GM12878 (cell line): ENCODE measurements around the gene GNAL. TPM values are rescaled to one million over a fixed set of nuclear protein-coding genes. Genes with fewer than 3 reads are reported as not detected.

Experiments used
- ATAC-seq: fragments of 200-7000 bp; cut with Tn5 transposase; 3 replicates; pipeline ENCODE4 v1.9.1; 2020; ENCODE audit warnings: mild to moderate bottlenecking, moderate library complexity
- BruUV-seq: library from RNA; stranded (reverse); fragments of 400-500 nt; replicated peaks from 2 replicates; lab custom pipeline; 2021; lab: Mats Ljungman, UMichigan
- CTCF ChIA-PET: fragments of 300-600 bp; sonication (Branson Sonifier 250); formaldehyde crosslinking; extraction: SDS; loops from one replicate; lab custom pipeline; 2021; ENCODE audit warnings: inconsistent platforms; lab: Yijun Ruan, JAX
- POLR2A ChIA-PET: fragments of 350-600 bp; formaldehyde crosslinking; extraction: SDS; loops from one replicate; lab custom pipeline; 2021; ENCODE audit warnings: inconsistent platforms; lab: Charles Lee
- RAD21 ChIA-PET: fragments of 300-600 bp; sonication (Branson Sonifier 250); formaldehyde crosslinking; loops from one replicate; lab custom pipeline; 2023; ENCODE audit warnings: antibody characterized with exemption; ENCODE audit not compliant: unreplicated experiment; lab: Charles Lee
- SMC1A ChIA-PET: fragments of 300-600 bp; sonication (Branson Sonifier 250); formaldehyde crosslinking; loops from one replicate; lab custom pipeline; 2023; ENCODE audit not compliant: unreplicated experiment, uncharacterized antibody; lab: Charles Lee
- DNase-seq: peaks from one replicate; pipeline ENCODE4 v3.0.0-alpha.2; 2011; ENCODE audit warnings: low read depth, low spot score
- FAIRE-seq: peaks from 3 replicates; lab custom pipeline; 2011; peaks lifted over from hg19 to GRCh38; lab: Jason Lieb, UNC
- H2AFZ ChIP-seq: 2 replicates; pipeline ENCODE4 v1.6.0; 2011; ENCODE audit warnings: low read depth, low read length, control low read depth; ENCODE audit not compliant: control insufficient read depth
- H3K27ac ChIP-seq: 2 replicates; pipeline ENCODE4 v1.5.1; 2011; ENCODE audit warnings: control low read depth; ENCODE audit not compliant: control insufficient read depth, insufficient read depth
- H3K27me3 ChIP-seq, 2 experiments: replicated peaks in 1 of 2; 2 replicates each; pipeline versions ENCODE4 v1.6.0 to v1.6.1; 2011; ENCODE audit warnings: low read length in 1 of 2; ENCODE audit not compliant: control insufficient read depth in 2 of 2, insufficient read depth in 2 of 2
- H3K36me3 ChIP-seq, 2 experiments: 2 replicates each; pipeline ENCODE4 v1.5.1; 2011; ENCODE audit warnings: low read length in 1 of 2; ENCODE audit not compliant: control insufficient read depth in 2 of 2, insufficient read depth in 2 of 2
- H3K4me1 ChIP-seq: 2 replicates; pipeline ENCODE4 v1.6.1; 2011; ENCODE audit warnings: mild to moderate bottlenecking, low read length, moderate library complexity, mixed read lengths; ENCODE audit not compliant: control insufficient read depth, insufficient read depth
- H3K4me2 ChIP-seq: 2 replicates; pipeline ENCODE4 v1.6.0; 2011; ENCODE audit warnings: control low read depth; ENCODE audit not compliant: control insufficient read depth, insufficient read depth
- H3K4me3 ChIP-seq: fragments of 200-600 bp; sonication (generic); 2 replicates; pipeline ENCODE4 v1.5.1; 2016
- H3K79me2 ChIP-seq: 2 replicates; pipeline ENCODE4 v1.6.0; 2011; ENCODE audit warnings: low read length; ENCODE audit not compliant: control insufficient read depth, insufficient read depth
- H3K9ac ChIP-seq: 2 replicates; pipeline ENCODE4 v1.8.0; 2011; ENCODE audit warnings: low read length, control low read depth, mixed read lengths; ENCODE audit not compliant: control insufficient read depth, insufficient read depth
- H3K9me3 ChIP-seq: replicated peaks from 3 replicates; pipeline ENCODE4 v1.5.1; 2011; ENCODE audit warnings: mild to moderate bottlenecking, low read length; ENCODE audit not compliant: control insufficient read depth, insufficient read depth
- H4K20me1 ChIP-seq: 2 replicates; pipeline ENCODE4 v1.6.0; 2011; ENCODE audit not compliant: control insufficient read depth, insufficient read depth
- CBFB ChIP-seq: IDR thresholded peaks from 2 replicates; pipeline ENCODE4 v1.6.1; 2016; ENCODE audit warnings: antibody characterized with exemption, low read depth
- E2F4 ChIP-seq: IDR thresholded peaks from 2 replicates; pipeline ENCODE4 v1.6.1; 2012; ENCODE audit warnings: low read depth, low read length, improper control_type of control experiment
- EP300 ChIP-seq, 2 experiments: fragments of 150-350 bp in 1 of 2; IDR thresholded peaks; 2 replicates each; pipeline ENCODE4 v1.6.1; 2011 to 2012; ENCODE audit warnings: low read depth in 2 of 2, low read length in 2 of 2, borderline replicate concordance in 1 of 2, improper control_type of control experiment in 1 of 2, inconsistent platforms in 1 of 2; ENCODE audit not compliant: control insufficient read depth in 1 of 2
- IKZF1 ChIP-seq: fragments of 450-650 bp; conservative IDR thresholded peaks from 2 replicates; pipeline ENCODE4 v1.6.1; 2017; ENCODE audit warnings: antibody characterized with exemption, mild to moderate bottlenecking
- NFYA ChIP-seq: IDR thresholded peaks from 2 replicates; pipeline ENCODE4 v1.6.1; 2011; ENCODE audit warnings: low read depth, mild to moderate bottlenecking, low read length, improper control_type of control experiment, borderline replicate concordance
- NR2C1 ChIP-seq: fragments of 450-650 bp; IDR thresholded peaks from 2 replicates; pipeline ENCODE4 v1.6.1; 2017; ENCODE audit warnings: antibody characterized with exemption, mild to moderate bottlenecking, moderate library complexity
- PAX8 ChIP-seq: fragments of 450-650 bp; IDR thresholded peaks from 2 replicates; pipeline ENCODE4 v1.6.1; 2017; ENCODE audit warnings: mild to moderate bottlenecking, moderate library complexity
- SMAD5 ChIP-seq: IDR thresholded peaks from 2 replicates; pipeline ENCODE4 v1.6.1; 2016; ENCODE audit warnings: antibody characterized with exemption, low read depth
- SREBF2 ChIP-seq: IDR thresholded peaks from 2 replicates; pipeline ENCODE4 v1.6.1; 2012; ENCODE audit warnings: mild to moderate bottlenecking, low read length
- SUPT20H ChIP-seq: IDR thresholded peaks from 2 replicates; pipeline ENCODE4 v1.6.1; 2011; ENCODE audit warnings: low read depth, mild to moderate bottlenecking, low read length, moderate library complexity, borderline replicate concordance; ENCODE audit not compliant: control insufficient read depth
- TCF12 ChIP-seq: IDR thresholded peaks from 2 replicates; pipeline ENCODE4 v1.6.1; 2011; ENCODE audit warnings: low read depth, mild to moderate bottlenecking, low read length
- WGBS: methylation state at CpG from one replicate; pipeline ENCODE4 v1.1.6; 2016; ENCODE audit warnings: low lambda C conversion rate; ENCODE audit not compliant: insufficient replicate concordance, insufficient coverage; ENCODE audit errors: missing lambda C conversion rate; 5-methylcytosine and 5-hydroxymethylcytosine counted together
- in situ Hi-C: fragments of 300-500 bp; cut with MboI; formaldehyde crosslinking; loops from 9 replicates; pipeline ENCODE4 v1.14.3; 2018; ENCODE audit warnings: mixed read lengths
- intact Hi-C: fragments of 100-400 bp; cut with micrococcal nuclease; formaldehyde crosslinking; loops from one replicate; pipeline ENCODE4 v1.14.2; 2022; ENCODE audit not compliant: unreplicated experiment
- polyA plus RNA-seq, 11 experiments: library from polyadenylated mRNA; depleted of rRNA in 4 of 11; unstranded in 6 of 11; stranded (reverse) in 5 of 11; fragments of >200 nt; fragmentation: Nextera tagmentation in 4 of 11; fragmentation: Illumina TruSeq in 1 of 11; extraction: Ambion mirVana in 4 of 11; extraction: Trizol in 1 of 11; gene quantifications; 1 replicate in 1 of 11; 2 replicates in 10 of 11; pipeline versions ENCODE4 v1.2.1 to v1.2.3, GENCODE V29; 2011 to 2016; ENCODE audit warnings: inconsistent platforms in 2 of 11, missing spikeins in 2 of 11, low read depth in 1 of 11
- total RNA-seq, 4 experiments: library from RNA; depleted of rRNA in 3 of 4; stranded (reverse); fragments of >200 nt in 3 of 4; fragmentation: Illumina TruSeq in 1 of 4; extraction: Trizol in 1 of 4; gene quantifications; 2 replicates each; pipeline versions ENCODE4 v1.2.1 to v1.2.3, GENCODE V29; 2013 to 2021

GNAL gene
- total and polyA plus RNA-seq, 10 of the 15 experiments (the other 5 are each of a cell fraction or from before 2014, with no cell fraction given), result 0.02 to 0.39 (median 0.05) TPM; not detected in 5

DNA sequence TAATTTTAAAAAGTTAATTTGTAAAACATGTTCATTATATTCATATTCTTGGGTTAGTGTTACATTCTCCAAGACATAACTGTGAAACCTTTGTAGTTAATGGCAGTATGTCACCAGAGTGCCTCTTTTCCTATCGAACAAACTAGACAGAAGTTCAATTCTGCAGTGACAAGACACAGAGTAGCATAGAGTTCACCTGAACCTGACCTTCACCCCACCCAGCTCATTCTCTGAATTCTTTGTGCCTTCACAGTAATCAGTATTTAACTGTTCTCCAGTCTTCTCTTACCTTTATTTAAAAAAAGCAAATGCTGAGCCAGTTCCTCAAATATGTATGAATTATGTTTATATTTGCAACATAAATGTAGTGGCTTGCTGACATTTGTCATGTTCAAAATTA lies 109.2 kb downstream of the GNAL start:
- in situ Hi-C loops, result no loop called here
- SMC1A ChIA-PET, result no interaction called here
- Histone ChIP-seq H4K20me1 (no peaks in the 10 kb centered on the region), H3K27me3 (no peaks in the 10 kb centered on the region; a peak in 1 of 4 replicates), H3K36me3 (no peaks in the 10 kb centered on the region), H3K4me3 (no peak overlapping the region), H3K9ac (no peak overlapping the region), H3K79me2 (no peaks in the 10 kb centered on the region), H2AFZ (no peak overlapping the region), H3K27ac (no peak overlapping the region), H3K4me2 (no peak overlapping the region), H3K4me1 (no peaks in the 10 kb centered on the region), H3K9me3 (no peaks in the 10 kb centered on the region)
- RAD21 ChIA-PET, result no interaction called here
- DNase-seq (no peak), ATAC-seq (no peak), FAIRE-seq (no peak)
- intact Hi-C loops, result no loop called here
- TF ChIP-seq PAX8 (no peak), TCF12 (no peak), EP300 (IDR thresholded peaks at IDR 0.05; ENCODE audit: borderline replicate concordance in 1 of 2, control insufficient read depth in 1 of 2, low read depth in 2 of 2, low read length in 2 of 2) (no peak), SREBF2 (no peak), IKZF1 (no peak), SUPT20H (no peak), NFYA (no peak), NR2C1 (no peak), E2F4 (no peak), SMAD5 (no peak), CBFB (no peak)
- CTCF ChIA-PET, result no interaction called here
- no TSS peak for BruUV-seq
- POLR2A ChIA-PET, result no interaction called here
- WGBS, result 11% methylated on average over 1 of the region's 1 CpG
